Measurements from ENCODE around the gene ATE1.
"Not testable (repeated sequence)": the region's sequence is repeated elsewhere in the genome, so short reads cannot be mapped to it uniquely, and the experiment has no call there.

The ATE1 gene

GRCh38 chr10:121781101-121781500 lies 146.7 kb downstream of the ATE1 start:
- no peak for TF ChIP-seq JUND (IDR thresholded peaks at IDR 0.05; ENCODE audit: low read depth)
- in situ Hi-C loops (cut with HindIII; ENCODE audit: low pct_unique_long_range_greater_than_20kb, low sequenced_read_pairs) = no loop called here
- DNase-seq (ENCODE audit: low read depth in 1 of 2, low spot score in 1 of 2) = no peak

GRCh38 chr10:121774813-121775212 lies 153.0 kb downstream of the ATE1 start:
- DNase-seq (ENCODE audit: low read depth in 1 of 2, low spot score in 1 of 2) = peak in 1 of 2 experiments; percentile 9
- in situ Hi-C loops (cut with HindIII; ENCODE audit: low pct_unique_long_range_greater_than_20kb, low sequenced_read_pairs) = no loop called here
- no peak for TF ChIP-seq JUND (IDR thresholded peaks at IDR 0.05; ENCODE audit: low read depth)

- no peak for TF ChIP-seq JUND (IDR thresholded peaks at IDR 0.05; ENCODE audit: low read depth)
- peak in 1 of 2 experiments; percentile 2 for DNase-seq (ENCODE audit: low read depth in 1 of 2, low spot score in 1 of 2)
- in situ Hi-C loops (cut with HindIII; ENCODE audit: low pct_unique_long_range_greater_than_20kb, low sequenced_read_pairs) = no loop called here
Observed at GRCh38 chr10:121774404-121774803, 153.4 kb downstream of the ATE1 start.

GRCh38 chr10:121772884-121773283 lies 154.9 kb downstream of the ATE1 start:
- DNase-seq (ENCODE audit: low read depth in 1 of 2, low spot score in 1 of 2) = no peak
- in situ Hi-C loops (cut with HindIII; ENCODE audit: low pct_unique_long_range_greater_than_20kb, low sequenced_read_pairs) = no loop called here
- no peak for TF ChIP-seq JUND (IDR thresholded peaks at IDR 0.05; ENCODE audit: low read depth)

GRCh38 chr10:121772406-121772805 lies 155.4 kb downstream of the ATE1 start:
- no peak for DNase-seq (ENCODE audit: low read depth in 1 of 2, low spot score in 1 of 2)
- in situ Hi-C loops (cut with HindIII; ENCODE audit: low pct_unique_long_range_greater_than_20kb, low sequenced_read_pairs) = no loop called here
- no peak for TF ChIP-seq JUND (IDR thresholded peaks at IDR 0.05; ENCODE audit: low read depth)

DNA sequence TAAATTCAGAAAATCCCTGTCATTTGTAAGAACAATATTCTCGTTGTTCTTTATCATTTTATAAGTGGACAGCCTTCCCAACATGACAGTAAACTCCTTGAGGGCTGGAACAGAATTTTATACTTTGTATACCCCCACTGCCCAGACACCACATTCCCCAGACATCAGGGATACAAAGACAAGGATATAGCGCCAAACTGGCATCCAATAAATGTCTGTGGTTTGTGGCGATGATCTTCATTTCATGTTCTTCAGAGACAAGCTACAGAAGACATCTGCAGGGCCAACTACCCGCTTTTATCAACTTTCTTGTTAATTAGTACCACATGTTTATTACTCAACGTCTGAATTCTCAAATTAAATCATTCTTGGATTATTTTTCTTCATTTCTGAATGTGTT lies 155.9 kb downstream of the ATE1 start:
- in situ Hi-C loops (cut with HindIII; ENCODE audit: low pct_unique_long_range_greater_than_20kb, low sequenced_read_pairs) = no loop called here
- DNase-seq (ENCODE audit: low read depth in 1 of 2, low spot score in 1 of 2) = no peak
- no peak for TF ChIP-seq JUND (IDR thresholded peaks at IDR 0.05; ENCODE audit: low read depth)

GRCh38 chr10:121766426-121766825 lies 161.4 kb downstream of the ATE1 start:
- in situ Hi-C loops (cut with HindIII; ENCODE audit: low pct_unique_long_range_greater_than_20kb, low sequenced_read_pairs) = no loop called here
- no peak for DNase-seq (ENCODE audit: low read depth in 1 of 2, low spot score in 1 of 2)
- TF ChIP-seq JUND (IDR thresholded peaks at IDR 0.05; ENCODE audit: low read depth) = no peak

DNA sequence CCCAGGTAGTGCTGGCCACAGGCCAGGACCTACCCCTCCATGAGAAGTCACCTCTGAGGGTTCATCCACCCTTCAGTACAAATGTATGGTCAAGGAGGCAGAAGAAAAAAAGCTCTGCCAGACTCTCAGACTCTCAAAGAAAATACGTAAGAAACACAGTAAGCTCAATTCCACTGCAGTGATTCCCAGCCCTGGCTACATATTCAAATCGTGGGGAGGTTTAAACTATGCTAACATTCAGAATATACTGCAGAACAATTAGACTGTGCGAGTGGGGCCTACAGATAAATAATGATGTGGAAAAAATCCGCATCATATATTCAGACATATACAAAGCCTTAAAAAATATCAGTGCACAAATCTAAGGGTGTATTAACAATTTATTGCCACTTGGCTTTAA lies 162.6 kb downstream of the ATE1 start:
- no peak for TF ChIP-seq JUND (IDR thresholded peaks at IDR 0.05; ENCODE audit: low read depth)

DNA sequence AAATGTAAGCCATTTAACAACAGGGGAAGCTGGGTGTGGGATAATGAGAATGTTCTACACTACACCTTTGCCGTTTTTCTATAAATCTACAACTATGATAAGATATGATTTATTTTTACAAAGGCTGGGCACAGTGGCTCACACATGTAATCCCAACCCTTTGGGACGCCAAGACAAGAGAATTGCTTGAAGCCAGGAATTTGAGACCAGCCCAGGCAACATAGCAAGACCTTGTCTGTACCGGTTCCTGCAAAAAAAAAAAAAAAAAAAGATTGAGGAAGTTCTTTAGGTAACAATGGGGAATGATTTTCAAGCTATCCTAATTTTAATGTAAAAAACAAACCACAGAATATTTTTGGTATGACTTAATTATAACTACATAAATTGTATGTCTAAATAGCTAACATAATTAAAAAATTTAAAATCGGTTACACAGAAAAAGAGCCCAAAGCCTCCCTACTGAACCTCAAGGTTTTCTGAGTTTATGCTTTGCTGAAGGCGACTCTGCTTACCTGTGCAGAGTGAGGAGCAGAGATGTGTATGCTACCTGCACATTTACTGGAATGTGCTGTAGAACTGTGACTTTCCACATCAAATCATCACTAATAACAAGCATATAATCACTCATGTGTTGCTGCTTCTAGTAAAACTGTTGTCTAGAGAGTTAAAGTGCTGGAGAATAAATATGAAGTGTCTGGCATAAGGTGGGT lies 163.4 kb downstream of the ATE1 start:
- TF ChIP-seq JUND (IDR thresholded peaks at IDR 0.05; ENCODE audit: low read depth) = no peak
- DNase-seq (ENCODE audit: low read depth in 1 of 2, low spot score in 1 of 2) = no peak
- in situ Hi-C loops (cut with HindIII; ENCODE audit: low pct_unique_long_range_greater_than_20kb, low sequenced_read_pairs) = no loop called here

More for the DNA sequence above, 162.6 kb downstream of the ATE1 start:
- no peak for DNase-seq (ENCODE audit: low read depth in 1 of 2, low spot score in 1 of 2)
- in situ Hi-C loops (cut with HindIII; ENCODE audit: low pct_unique_long_range_greater_than_20kb, low sequenced_read_pairs) = no loop called here

GRCh38 chr10:121757241-121757640 lies 170.6 kb downstream of the ATE1 start:
- in situ Hi-C loops (cut with HindIII; ENCODE audit: low pct_unique_long_range_greater_than_20kb, low sequenced_read_pairs); DNase-seq (ENCODE audit: low read depth in 1 of 2, low spot score in 1 of 2): not testable (repeated sequence)

DNA sequence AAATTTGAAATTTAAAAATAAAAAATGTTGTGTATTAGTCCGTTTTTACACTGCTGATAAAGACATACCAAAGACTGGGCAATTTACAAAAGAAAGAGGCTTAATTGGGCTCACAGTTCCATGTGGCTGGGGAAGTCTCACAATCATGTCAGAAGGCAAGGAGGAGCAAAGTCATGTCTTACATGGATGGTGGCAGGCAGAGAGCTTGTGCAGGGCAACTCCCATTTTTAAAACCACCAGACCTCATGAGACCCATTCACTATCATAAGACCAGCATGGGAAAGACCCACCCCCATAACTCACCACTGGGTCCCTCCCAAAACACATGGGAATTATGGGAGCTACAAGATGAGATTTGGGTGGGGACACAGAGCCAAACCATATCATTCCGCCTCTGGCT lies 172.3 kb downstream of the ATE1 start:
- DNase-seq (ENCODE audit: low read depth in 1 of 2, low spot score in 1 of 2); in situ Hi-C loops (cut with HindIII; ENCODE audit: low pct_unique_long_range_greater_than_20kb, low sequenced_read_pairs): not testable (repeated sequence)

DNA sequence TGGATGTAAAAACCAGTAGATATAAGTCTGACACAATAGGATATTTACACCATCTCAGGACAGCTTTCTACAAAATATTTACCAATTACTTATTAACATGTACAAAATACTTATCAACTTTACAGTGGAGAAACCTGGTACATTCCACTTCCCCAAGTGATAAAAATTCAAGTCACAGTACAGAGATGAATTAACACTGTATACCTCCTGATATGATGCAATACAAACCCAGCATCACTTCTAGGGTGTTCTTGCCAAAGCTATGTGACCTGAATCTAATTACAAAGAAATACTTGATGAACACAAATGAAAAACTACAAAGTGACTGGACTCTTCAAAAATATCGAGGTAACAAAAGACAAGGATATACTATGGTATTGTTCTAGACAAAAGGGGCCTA lies 173.2 kb downstream of the ATE1 start:
- no peak for TF ChIP-seq JUND (IDR thresholded peaks at IDR 0.05; ENCODE audit: low read depth)
- no peak for DNase-seq (ENCODE audit: low read depth in 1 of 2, low spot score in 1 of 2)
- in situ Hi-C loops (cut with HindIII; ENCODE audit: low pct_unique_long_range_greater_than_20kb, low sequenced_read_pairs) = no loop called here

- peak in 1 of 2 experiments; percentile 27 for DNase-seq (ENCODE audit: low read depth in 1 of 2, low spot score in 1 of 2)
- TF ChIP-seq JUND (IDR thresholded peaks at IDR 0.05; ENCODE audit: low read depth) = no peak
- in situ Hi-C loops (cut with HindIII; ENCODE audit: low pct_unique_long_range_greater_than_20kb, low sequenced_read_pairs) = no loop called here
Observed at GRCh38 chr10:121753726-121754476, 173.9 kb downstream of the ATE1 start.

Data from T47D (cell line).